Kidney (tissue), 14 donors: ENCODE results near the gene PVRIG. TPM values are rescaled to one million over a fixed set of nuclear protein-coding genes. Genes with fewer than 3 reads are reported as not detected.
"Not testable (repeated sequence)": the region's sequence is repeated elsewhere in the genome, so short reads cannot be mapped to it uniquely, and the experiment has no call there.

Source experiments
- DNase-seq, 5 donors: peaks; one replicate each; pipeline ENCODE4 v3.0.0-alpha.2; 2013 to 2020
- FAIRE-seq: peaks from 2 replicates; lab custom pipeline; 2012; peaks lifted over from hg19 to GRCh38; lab: Jason Lieb, UNC
- H3K27ac ChIP-seq, 2 donors: one replicate each; pipeline ENCODE4 v1.7.0; 2013; ENCODE audit warnings: low read depth in 2 of 2, low read length in 2 of 2, inconsistent platforms in 1 of 2
- H3K27me3 ChIP-seq: one replicate; pipeline ENCODE4 v1.7.1; 2013; ENCODE audit warnings: low read length, inconsistent platforms; ENCODE audit not compliant: control insufficient read depth, insufficient read depth
- H3K36me3 ChIP-seq, 3 donors: one replicate each; pipeline versions ENCODE4 v1.7.0 to v1.7.1; 2013; ENCODE audit warnings: low read length in 3 of 3, control low read depth in 1 of 3, inconsistent platforms in 1 of 3; ENCODE audit not compliant: insufficient read depth in 3 of 3, control insufficient read depth in 2 of 3
- H3K4me1 ChIP-seq, 3 donors: one replicate each; pipeline versions ENCODE4 v1.7.0 to v1.7.1; 2013; ENCODE audit warnings: low read length in 3 of 3, inconsistent platforms in 1 of 3, low read depth in 1 of 3; ENCODE audit not compliant: control insufficient read depth in 2 of 3, insufficient read depth in 2 of 3
- H3K4me3 ChIP-seq, 3 donors: one replicate each; pipeline versions ENCODE4 v1.7.0 to v1.8.1; 2013; ENCODE audit warnings: low read length in 3 of 3, control low read depth in 1 of 3, inconsistent platforms in 1 of 3
- H3K9ac ChIP-seq, 3 donors: one replicate each; pipeline versions ENCODE4 v1.7.0 to v1.7.1; 2013; ENCODE audit warnings: low read length in 3 of 3, control low read depth in 1 of 3, inconsistent platforms in 1 of 3
- H3K9me3 ChIP-seq, 3 donors: one replicate each; pipeline versions ENCODE4 v1.7.0 to v1.7.1; 2013; ENCODE audit warnings: low read length in 3 of 3, control low read depth in 1 of 3, inconsistent platforms in 1 of 3; ENCODE audit not compliant: control insufficient read depth in 2 of 3, insufficient read depth in 1 of 3
- CTCF ChIP-seq: IDR thresholded peaks from 3 replicates; pipeline ENCODE4 v1.5.1; 2012; ENCODE audit warnings: mild to moderate bottlenecking, moderate library complexity, borderline replicate concordance; ENCODE audit not compliant: insufficient read depth; ENCODE audit errors: extremely low read depth
- intact Hi-C: fragments of 100-400 bp; cut with DNase I; formaldehyde crosslinking; loops from one replicate; pipeline ENCODE4 v1.11.1; 2022
- polyA plus RNA-seq: library from polyadenylated mRNA; stranded (reverse); fragments of 350-450 nt; fragmentation: Illumina TruSeq; extraction: RNeasy Lipid Tissue Mini Kit (QIAGEN cat#74804); gene quantifications from one replicate; pipeline ENCODE4 v1.2.3, GENCODE V29; 2014; ENCODE audit warnings: low read depth, low replicate concordance; ENCODE audit not compliant: insufficient read depth
- total RNA-seq: library from RNA; stranded (reverse); fragmentation: NEBNext Ultra II Directional; extraction: Animal tissue kit (Norgen Biotek cat#: 25700); gene quantifications from one replicate; pipeline ENCODE4 v1.2.1, GENCODE V29; 2021
- donor health status: control.
- donor health status: control.
- donor health status: control.
- donor health status: control.
- donor health status: control.
- donor health status: DM: yes; HTN: yes; CAD: no.
- donor health status: Normal renal cell carcinoma (clear cell type).

The PVRIG gene
- total and polyA plus RNA-seq, 2 donors from 2014 or later: 3.2 TPM; not detected in 1

GRCh38 chr7:100264669-100265165, 45.0 kb downstream of the PVRIG start:
- intact Hi-C loops, H3K27me3 ChIP-seq: not testable (repeated sequence)

GRCh38 chr7:100265851-100266250, 46.1 kb downstream of the PVRIG start:
- FAIRE-seq, H3K4me3 ChIP-seq, H3K4me1 ChIP-seq, H3K36me3 ChIP-seq, H3K27ac ChIP-seq, H3K27me3 ChIP-seq, intact Hi-C loops, H3K9ac ChIP-seq, H3K9me3 ChIP-seq: not testable (repeated sequence)
- peak in 1 of 5 donors; percentile 36 for DNase-seq

More at GRCh38 chr7:100264669-100265165, 45.0 kb downstream of the PVRIG start:
- FAIRE-seq, H3K9ac ChIP-seq, H3K4me3 ChIP-seq, H3K36me3 ChIP-seq, H3K27ac ChIP-seq, H3K4me1 ChIP-seq, DNase-seq, H3K9me3 ChIP-seq: not testable (repeated sequence)

- TF ChIP-seq CTCF: no peak
- no peak for FAIRE-seq
- DNase-seq: no peak
- Histone ChIP-seq H3K36me3 (no peaks in the 10 kb centered on the region), H3K4me1 (peaks cover 0 to 6% (median 5%) of the 10 kb centered on the region in 3 donors), H3K4me3 (no peak overlapping the region), H3K27ac (no peak overlapping the region), H3K27me3 (no peaks in the 10 kb centered on the region), H3K9me3 (no peaks in the 10 kb centered on the region), H3K9ac (no peak overlapping the region)
- intact Hi-C loops: no loop called here
These were observed 47.0 kb downstream of the PVRIG start for GRCh38 chr7:100266576-100267354.

GRCh38 chr7:100267648-100268047, 47.9 kb downstream of the PVRIG start:
- Histone ChIP-seq H3K9me3 (no peaks in the 10 kb centered on the region), H3K27me3 (no peaks in the 10 kb centered on the region), H3K4me1 (peaks cover 0 to 6% (median 5%) of the 10 kb centered on the region in 3 donors), H3K27ac (no peak overlapping the region), H3K36me3 (no peaks in the 10 kb centered on the region), H3K4me3 (no peak overlapping the region), H3K9ac (no peak overlapping the region)
- no peak for TF ChIP-seq CTCF
- DNase-seq (no peak), FAIRE-seq (no peak)
- intact Hi-C loops: no loop called here

GRCh38 chr7:100268882-100269281, 49.1 kb downstream of the PVRIG start:
- H3K4me1 ChIP-seq, H3K4me3 ChIP-seq, H3K9ac ChIP-seq, DNase-seq, H3K36me3 ChIP-seq, H3K27me3 ChIP-seq, H3K27ac ChIP-seq, intact Hi-C loops, H3K9me3 ChIP-seq, FAIRE-seq: not testable (repeated sequence)

- H3K4me1 ChIP-seq, H3K4me3 ChIP-seq, H3K9me3 ChIP-seq, H3K36me3 ChIP-seq, FAIRE-seq, H3K27me3 ChIP-seq, intact Hi-C loops: not testable (repeated sequence)
- peak; percentile 33 to 89 (median 58) for DNase-seq
- H3K9ac ChIP-seq: peak overlapping the region in 1 of 3 donors; percentile 61
- H3K27ac ChIP-seq: peak overlapping the region; percentile 64 to 80
These were observed 49.7 kb downstream of the PVRIG start for GRCh38 chr7:100269306-100270045.
